ENCODE measurements around the gene PLAC9.

PLAC9 gene

GRCh38 chr10:80188713-80189112, 56.2 kb downstream of the PLAC9 start:
- no peak for ATAC-seq
- TF ChIP-seq TCF4 (CRISPR knock-in tag; IDR thresholded peaks at IDR 0.05; ENCODE audit: borderline replicate concordance) = no peak

GRCh38 chr10:80191589-80192270, 59.2 kb downstream of the PLAC9 start:
- ATAC-seq = no peak
- TF ChIP-seq ZNF8 (CRISPR knock-in tag; IDR thresholded peaks at IDR 0.05) (no peak), SNAI2 (CRISPR knock-in tag; IDR thresholded peaks at IDR 0.05) (no peak), ZFP3 (CRISPR knock-in tag; IDR thresholded peaks at IDR 0.05) (no peak), PATZ1 (CRISPR knock-in tag; IDR thresholded peaks at IDR 0.05; ENCODE audit: borderline replicate concordance) (no peak), ZC3H10 (CRISPR knock-in tag; IDR thresholded peaks at IDR 0.05) (no peak), CSDC2 (CRISPR knock-in tag; IDR thresholded peaks at IDR 0.05) (no peak), ISL1 (CRISPR knock-in tag; IDR thresholded peaks at IDR 0.05) (no peak)

GRCh38 chr10:80192553-80192952, 60.0 kb downstream of the PLAC9 start:
- ATAC-seq = no peak
- no peak for TF ChIP-seq ISL1 (CRISPR knock-in tag; IDR thresholded peaks at IDR 0.05)
- TF ChIP-seq POU6F1 (CRISPR knock-in tag; IDR thresholded peaks at IDR 0.05; ENCODE audit: borderline replicate concordance, low read depth) = no peak
- no peak for TF ChIP-seq ESRRG (CRISPR knock-in tag; IDR thresholded peaks at IDR 0.05)

- ATAC-seq = no peak
- TF ChIP-seq CSDC2 (CRISPR knock-in tag; IDR thresholded peaks at IDR 0.05) (no peak), TSHZ2 (CRISPR knock-in tag; IDR thresholded peaks at IDR 0.05) (no peak), ZNF8 (CRISPR knock-in tag; IDR thresholded peaks at IDR 0.05) (no peak), OSR1 (CRISPR knock-in tag; IDR thresholded peaks at IDR 0.05) (no peak), ZC3H10 (CRISPR knock-in tag; IDR thresholded peaks at IDR 0.05) (no peak), TCF4 (CRISPR knock-in tag; IDR thresholded peaks at IDR 0.05; ENCODE audit: borderline replicate concordance) (no peak), BACH2 (CRISPR knock-in tag; IDR thresholded peaks at IDR 0.05; ENCODE audit: borderline replicate concordance) (no peak), CREB5 (CRISPR knock-in tag; IDR thresholded peaks at IDR 0.05; ENCODE audit: low read depth) (no peak)
These were observed 62.0 kb downstream of the PLAC9 start for GRCh38 chr10:80194373-80195045.

All from SK-N-SH treated with all-trans-retinoic acid at 6 μM for 48 hours (cell line).